ENCODE results near the gene LIF. TPM values are rescaled to one million over a fixed set of nuclear protein-coding genes. Genes with fewer than 3 reads are reported as not detected.

Gene LIF
- total RNA-seq, 2 experiments from 2014 or later = 0.06 TPM; not detected in 1

GRCh38 chr22:30221121-30221992 is 25.2 kb downstream of the LIF start:
- intact Hi-C loops (cut with micrococcal nuclease; ENCODE audit: unreplicated experiment) = no loop called here
- peak; percentile 61 for DNase-seq (ENCODE audit: low spot score)
- Histone ChIP-seq H3K4me1 (ENCODE audit: insufficient read depth, low read length, poor library complexity, severe bottlenecking) (peaks cover 20% of the 10 kb centered on the region), H3K4me2 (ENCODE audit: low read length) (peak overlapping the region; percentile 28), H2AFZ (ENCODE audit: low read length) (no peak overlapping the region), H3K9me2 (ENCODE audit: insufficient read depth, low read length) (no peaks in the 10 kb centered on the region), H4K20me1 (ENCODE audit: insufficient read depth, low read length) (no peaks in the 10 kb centered on the region), H3K4me3 (ENCODE audit: low read depth, low read length, poor library complexity, severe bottlenecking) (no peak overlapping the region), H3K36me3 (ENCODE audit: insufficient read depth, low read length) (no peaks in the 10 kb centered on the region), H3K9me3 (ENCODE audit: low read length) (no peaks in the 10 kb centered on the region), H3K79me2 (ENCODE audit: insufficient read depth, low read depth, low read length) (no peaks in the 10 kb centered on the region), H3K27ac (ENCODE audit: low read depth, low read length, poor library complexity, severe bottlenecking) (no peak overlapping the region)
- BruUV-seq (replicated peaks) = no TSS peak
- ChIA-PET POLR2A (interaction anchor here (0.6 to 1.0 kb wide), 2 partner anchors 17 to 524 kb away, joined by 3 read pairs; no protein-coding TSS in a partner anchor), CTCF (ENCODE audit: unreplicated experiment) (no interaction called here)
- TF ChIP-seq CTCF (conservative IDR thresholded peaks at IDR 0.05; ENCODE audit: low read length) = no peak
- TF ChIP-seq EZH2phosphoT487 (IDR thresholded peaks at IDR 0.05; ENCODE audit: borderline replicate concordance, low read depth, low read length) = no peak

- Histone ChIP-seq H3K27ac (ENCODE audit: low read depth, low read length, poor library complexity, severe bottlenecking) (no peak overlapping the region), H4K20me1 (ENCODE audit: insufficient read depth, low read length) (no peaks in the 10 kb centered on the region), H3K4me2 (ENCODE audit: low read length) (peak overlapping the region; percentile 28; the same call in 1 of the 2 replicates), H3K79me2 (ENCODE audit: insufficient read depth, low read depth, low read length) (no peaks in the 10 kb centered on the region), H3K4me3 (ENCODE audit: low read depth, low read length, poor library complexity, severe bottlenecking) (no peak overlapping the region), H3K9me2 (ENCODE audit: insufficient read depth, low read length) (no peaks in the 10 kb centered on the region), H3K36me3 (ENCODE audit: insufficient read depth, low read length) (no peaks in the 10 kb centered on the region), H3K4me1 (ENCODE audit: insufficient read depth, low read length, poor library complexity, severe bottlenecking) (peaks cover 20% of the 10 kb centered on the region), H2AFZ (ENCODE audit: low read length) (no peak overlapping the region), H3K9me3 (ENCODE audit: low read length) (no peaks in the 10 kb centered on the region)
- intact Hi-C loops (cut with micrococcal nuclease; ENCODE audit: unreplicated experiment) = no loop called here
- DNase-seq (ENCODE audit: low spot score) = no peak
- ChIA-PET POLR2A (interaction anchor here (0.6 to 1.0 kb wide), 4 partner anchors 16 to 147 kb away, joined by 3 to 4 read pairs (median 3); no protein-coding TSS in a partner anchor), CTCF (ENCODE audit: unreplicated experiment) (interaction anchor here (0.6 kb wide), 1 partner anchor 13 kb away, joined by 3 read pairs; no protein-coding TSS in a partner anchor)
- TF ChIP-seq CTCF (conservative IDR thresholded peaks at IDR 0.05; ENCODE audit: low read length) (no peak), EZH2phosphoT487 (IDR thresholded peaks at IDR 0.05; ENCODE audit: borderline replicate concordance, low read depth, low read length) (no peak)
- no TSS peak for BruUV-seq (replicated peaks)
Measured at GRCh38 chr22:30220338-30221012, 26.1 kb downstream of the LIF start.

Measured in OCI-LY7 (cell line).